CD8-positive, alpha-beta memory T cell (primary cell): ENCODE data around the gene CASR. TPM values are rescaled to one million over a fixed set of nuclear protein-coding genes. Genes with fewer than 3 reads are reported as not detected.
A peak's percentile ranks its signal among the peaks of the same experiment; 100 is the strongest.

Experiments used
- CTCF ChIA-PET: fragments of 350-600 bp; sonication (Branson Sonifier 250); formaldehyde crosslinking; loops from one replicate; lab custom pipeline; 2021; ENCODE audit warnings: antibody characterized with exemption; lab: Charles Lee
- POLR2A ChIA-PET: fragments of 350-600 bp; sonication (Branson Sonifier 250); formaldehyde crosslinking; loops from one replicate; lab custom pipeline; 2021; ENCODE audit warnings: antibody characterized with exemption; lab: Charles Lee
- DNase-seq, 5 donors: peaks; one replicate each; pipeline versions ENCODE4 v3.0.0 to v3.0.0-alpha.2; 2020 to 2022; ENCODE audit warnings: mixed read lengths in 1 of 5
- H3K27ac ChIP-seq: one replicate; pipeline ENCODE4 v1.7.0; 2013; ENCODE audit warnings: low read depth, mild to moderate bottlenecking, low read length, moderate library complexity
- H3K27me3 ChIP-seq: 2 replicates; pipeline ENCODE4 v1.7.0; 2013; ENCODE audit warnings: low read length, mild to moderate bottlenecking; ENCODE audit not compliant: insufficient read depth, poor library complexity, severe bottlenecking
- H3K36me3 ChIP-seq: 2 replicates; pipeline ENCODE4 v1.7.0; 2013; ENCODE audit warnings: mild to moderate bottlenecking, low read length, moderate library complexity; ENCODE audit not compliant: insufficient read depth
- H3K4me1 ChIP-seq: 2 replicates; pipeline ENCODE4 v1.7.0; 2013; ENCODE audit warnings: mild to moderate bottlenecking, low read length, moderate library complexity; ENCODE audit not compliant: insufficient read depth
- H3K4me3 ChIP-seq: 2 replicates; pipeline ENCODE4 v1.7.0; 2013; ENCODE audit warnings: mild to moderate bottlenecking, low read length
- H3K9me3 ChIP-seq: 2 replicates; pipeline ENCODE4 v1.7.0; 2013; ENCODE audit warnings: mild to moderate bottlenecking, low read length
- H3K27ac Mint-ChIP-seq, 8 donors: one replicate each; pipeline ENCODE4 v1.8.0; 2020 to 2021; ENCODE audit warnings: mixed read lengths in 8 of 8, mild to moderate bottlenecking in 6 of 8, inconsistent platforms in 3 of 8, moderate library complexity in 3 of 8
- H3K27me3 Mint-ChIP-seq, 2 donors: one replicate each; pipeline ENCODE4 v1.8.0; 2020 to 2021; ENCODE audit warnings: mixed read lengths in 2 of 2, mild to moderate bottlenecking in 1 of 2, moderate library complexity in 1 of 2
- H3K36me3 Mint-ChIP-seq, 3 donors: one replicate each; pipeline ENCODE4 v1.8.0; 2020 to 2021; ENCODE audit warnings: mixed read lengths in 3 of 3, inconsistent platforms in 1 of 3, mild to moderate bottlenecking in 1 of 3
- H3K4me1 Mint-ChIP-seq, 3 donors: one replicate each; pipeline ENCODE4 v1.8.0; 2020 to 2021; ENCODE audit warnings: mixed read lengths in 3 of 3, inconsistent platforms in 1 of 3, mild to moderate bottlenecking in 1 of 3
- H3K4me3 Mint-ChIP-seq, 7 donors: one replicate each; pipeline ENCODE4 v1.8.0; 2020 to 2021; ENCODE audit warnings: mixed read lengths in 7 of 7, mild to moderate bottlenecking in 6 of 7, moderate library complexity in 4 of 7, inconsistent platforms in 2 of 7
- H3K9me3 Mint-ChIP-seq, 5 donors: one replicate each; pipeline ENCODE4 v1.8.0; 2020 to 2022; ENCODE audit warnings: mixed read lengths in 5 of 5, mild to moderate bottlenecking in 3 of 5, moderate library complexity in 2 of 5, inconsistent platforms in 1 of 5
- polyA plus RNA-seq: library from polyadenylated mRNA; unstranded; fragments of 300-500 nt; fragmentation: Illumina TruSeq; gene quantifications from one replicate; pipeline ENCODE4 v1.2.3, GENCODE V29; 2021
- total RNA-seq, 2 experiments: library from RNA; stranded (reverse); gene quantifications; one replicate each; pipeline ENCODE4 v1.2.3, GENCODE V29; 2021

The CASR gene
- total and polyA plus RNA-seq, 3 experiments from 2014 or later, result not detected

GRCh38 chr3:122331886-122332285 is 148.4 kb downstream of the CASR start:
- H3K4me3 ChIP-seq, result no peak overlapping the region
- Mint-ChIP-seq H3K4me1 (no peaks in the 10 kb centered on the region), H3K4me3 (no peak overlapping the region), H3K27me3 (peaks cover 3 to 34% of the 10 kb centered on the region in 2 donors), H3K27ac (no peak overlapping the region), H3K9me3 (no peaks in the 10 kb centered on the region), H3K36me3 (peaks cover 0 to 1% (median 0%) of the 10 kb centered on the region in 3 donors)
- no peak for DNase-seq
- H3K4me1 ChIP-seq, result no peaks in the 10 kb centered on the region
- ChIA-PET POLR2A (no interaction called here), CTCF (no interaction called here)
- H3K9me3 ChIP-seq, result no peaks in the 10 kb centered on the region
- H3K36me3 ChIP-seq, result no peaks in the 10 kb centered on the region
- no peaks in the 10 kb centered on the region for H3K27me3 ChIP-seq
- no peak overlapping the region for H3K27ac ChIP-seq

DNA sequence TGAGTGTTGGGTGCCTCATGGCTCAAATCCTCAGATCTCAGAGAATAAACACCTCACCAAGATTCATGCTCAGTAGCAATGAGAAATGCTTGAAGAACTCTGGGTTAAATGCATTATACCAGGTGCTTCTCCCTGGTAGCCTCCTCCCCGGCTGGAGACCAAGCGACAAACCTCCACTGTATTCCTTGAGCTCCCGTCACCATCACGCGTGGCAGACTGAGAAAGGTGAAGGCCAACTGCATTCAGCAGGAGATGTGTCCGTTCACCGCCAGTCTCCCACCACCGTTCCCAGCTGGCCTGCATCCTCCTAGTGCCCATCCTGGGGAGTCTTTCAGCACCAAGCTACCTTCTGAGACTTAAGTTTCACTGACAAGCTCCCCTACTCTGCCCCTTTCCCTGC is 149.1 kb downstream of the CASR start:
- Mint-ChIP-seq H3K9me3 (no peaks in the 10 kb centered on the region), H3K27me3 (peaks cover 2 to 34% of the 10 kb centered on the region in 2 donors), H3K27ac (peak overlapping the region in 1 of 8 donors; percentile 36), H3K4me1 (no peaks in the 10 kb centered on the region), H3K36me3 (peaks cover 0 to 1% (median 0%) of the 10 kb centered on the region in 3 donors), H3K4me3 (no peak overlapping the region)
- Histone ChIP-seq H3K4me3 (no peak overlapping the region), H3K4me1 (no peaks in the 10 kb centered on the region), H3K27ac (no peak overlapping the region), H3K9me3 (no peaks in the 10 kb centered on the region), H3K36me3 (no peaks in the 10 kb centered on the region), H3K27me3 (no peaks in the 10 kb centered on the region)
- CTCF ChIA-PET, result no interaction called here
- POLR2A ChIA-PET, result no interaction called here
- DNase-seq, result no peak

Other genes starting within 250 kb of the CASR start
- not detected for gene ILDR1, start 161.4 kb upstream of the CASR start, total RNA-seq
- gene ILDR1, start 161.4 kb upstream of the CASR start, polyA plus RNA-seq, result not detected
- gene CD86, start 128.3 kb upstream of the CASR start, total RNA-seq, result 1 to 10 TPM in 1 of 2 experiments, under 1 TPM in 1; 0.95 to 1.2 TPM
- gene CD86, start 128.3 kb upstream of the CASR start, polyA plus RNA-seq, result not detected
- gene CSTA, start 141.6 kb downstream of the CASR start, total RNA-seq, result under 1 TPM in 1 of 2 experiments, not detected in 1; 0.31 TPM
- not detected for gene CSTA, start 141.6 kb downstream of the CASR start, polyA plus RNA-seq
- 100 to 1,000 TPM; 140 to 175 TPM for gene MIX23, start 199.6 kb downstream of the CASR start, total RNA-seq
- gene MIX23, start 199.6 kb downstream of the CASR start, polyA plus RNA-seq, result 11.3 TPM
- gene FAM162A, start 200.5 kb downstream of the CASR start, total RNA-seq, result 10 to 100 TPM; 62.6 to 63.3 TPM
- 113 TPM for gene FAM162A, start 200.5 kb downstream of the CASR start, polyA plus RNA-seq
- gene WDR5B, start 232.4 kb downstream of the CASR start, total RNA-seq, result 1 to 10 TPM; 4.6 to 4.8 TPM
- gene WDR5B, start 232.4 kb downstream of the CASR start, polyA plus RNA-seq, result 1.6 TPM